Tibial nerve (tissue), 4 donors: ENCODE measurements around the gene MUCL3. TPM values are rescaled to one million over a fixed set of nuclear protein-coding genes. Genes with fewer than 3 reads are reported as not detected.
"Not testable (repeated sequence)": the region's sequence is repeated elsewhere in the genome, so short reads cannot be mapped to it uniquely, and the experiment has no call there.

Experiments used
- DNase-seq, 2 donors: peaks; one replicate each; pipeline ENCODE4 v3.0.0-alpha.2; 2019; ENCODE audit warnings: low spot score in 2 of 2
- H3K27ac ChIP-seq, 4 donors: fragments of 200-600 bp; sonication (generic) in 3 of 4; one replicate each; pipeline ENCODE4 v1.5.1; 2017 to 2019; ENCODE audit warnings: mild to moderate bottlenecking in 1 of 4
- H3K27me3 ChIP-seq, 2 donors: fragments of 200-600 bp; sonication (generic) in 1 of 2; one replicate each; pipeline versions ENCODE4 v1.5.1 to v1.6.0; 2017 to 2019
- H3K36me3 ChIP-seq, 3 donors: fragments of 200-600 bp; sonication (generic); one replicate each; pipeline ENCODE4 v1.5.1; 2018 to 2019
- H3K4me1 ChIP-seq, 4 donors: fragments of 200-600 bp; sonication (generic) in 3 of 4; one replicate each; pipeline ENCODE4 v1.5.1; 2017 to 2019
- H3K4me3 ChIP-seq, 4 donors: fragments of 200-600 bp; sonication (generic) in 3 of 4; one replicate each; pipeline ENCODE4 v1.5.1; 2017 to 2019; ENCODE audit warnings: mild to moderate bottlenecking in 1 of 4, moderate library complexity in 1 of 4
- H3K9me3 ChIP-seq, 4 donors: fragments of 200-600 bp; sonication (generic) in 3 of 4; one replicate each; pipeline ENCODE4 v1.5.1; 2017 to 2019
- EP300 ChIP-seq, 2 donors: sonication (generic); formaldehyde crosslinking; IDR thresholded peaks; one replicate each; pipeline ENCODE4 v1.6.1; 2017; ENCODE audit warnings: antibody characterized with exemption in 2 of 2, mild to moderate bottlenecking in 1 of 2
- POLR2A ChIP-seq, 2 donors: fragments of 450-650 bp; IDR thresholded peaks; one replicate each; pipeline ENCODE4 v1.6.1; 2017; ENCODE audit warnings: antibody characterized with exemption in 2 of 2, mild to moderate bottlenecking in 2 of 2, moderate library complexity in 2 of 2
- WGBS, 2 donors: methylation state at CpG; one replicate each; pipeline ENCODE4 v1.1.5; 2018; 5-methylcytosine and 5-hydroxymethylcytosine counted together
- total RNA-seq, 4 donors: library from RNA; depleted of rRNA; stranded (reverse); fragments of >200 nt; gene quantifications; one replicate each; pipeline ENCODE4 v1.1.0, GENCODE V29; 2016
- TF ChIP-seq, protein P1 (sequence below), 5 experiments: fragments of 200-600 bp in 3 of 5; fragments of 450-650 bp in 2 of 5; sonication (generic) in 3 of 5; IDR thresholded peaks; one replicate each; pipeline ENCODE4 v1.5.1; 2016 to 2019; ENCODE audit warnings: antibody characterized with exemption in 5 of 5, mild to moderate bottlenecking in 3 of 5, moderate library complexity in 2 of 5

MUCL3 gene
- total RNA-seq, 4 donors from 2014 or later: under 0.01 TPM; not detected in 3

GRCh38 chr6:30903236-30903635 is 37.5 kb upstream of the MUCL3 start:
- TF ChIP-seq, protein P1, sequence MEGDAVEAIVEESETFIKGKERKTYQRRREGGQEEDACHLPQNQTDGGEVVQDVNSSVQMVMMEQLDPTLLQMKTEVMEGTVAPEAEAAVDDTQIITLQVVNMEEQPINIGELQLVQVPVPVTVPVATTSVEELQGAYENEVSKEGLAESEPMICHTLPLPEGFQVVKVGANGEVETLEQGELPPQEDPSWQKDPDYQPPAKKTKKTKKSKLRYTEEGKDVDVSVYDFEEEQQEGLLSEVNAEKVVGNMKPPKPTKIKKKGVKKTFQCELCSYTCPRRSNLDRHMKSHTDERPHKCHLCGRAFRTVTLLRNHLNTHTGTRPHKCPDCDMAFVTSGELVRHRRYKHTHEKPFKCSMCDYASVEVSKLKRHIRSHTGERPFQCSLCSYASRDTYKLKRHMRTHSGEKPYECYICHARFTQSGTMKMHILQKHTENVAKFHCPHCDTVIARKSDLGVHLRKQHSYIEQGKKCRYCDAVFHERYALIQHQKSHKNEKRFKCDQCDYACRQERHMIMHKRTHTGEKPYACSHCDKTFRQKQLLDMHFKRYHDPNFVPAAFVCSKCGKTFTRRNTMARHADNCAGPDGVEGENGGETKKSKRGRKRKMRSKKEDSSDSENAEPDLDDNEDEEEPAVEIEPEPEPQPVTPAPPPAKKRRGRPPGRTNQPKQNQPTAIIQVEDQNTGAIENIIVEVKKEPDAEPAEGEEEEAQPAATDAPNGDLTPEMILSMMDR (IDR thresholded peaks at IDR 0.05): no peak
- TF ChIP-seq EP300 (IDR thresholded peaks at IDR 0.05) (no peak), POLR2A (IDR thresholded peaks at IDR 0.05) (no peak)
- H3K4me3 ChIP-seq: no peak overlapping the region
- WGBS, 2 donors: 91 to 93% methylated on average over 4 of the region's 4 CpGs
- peaks cover 0 to 6% (median 0%) of the 10 kb centered on the region in 4 donors for H3K4me1 ChIP-seq
- H3K9me3 ChIP-seq: no peaks in the 10 kb centered on the region
- H3K27ac ChIP-seq: no peak overlapping the region
- no peaks in the 10 kb centered on the region for H3K27me3 ChIP-seq
- peaks cover 0 to 20% (median 3%) of the 10 kb centered on the region in 3 donors for H3K36me3 ChIP-seq
- no peak for DNase-seq

DNA sequence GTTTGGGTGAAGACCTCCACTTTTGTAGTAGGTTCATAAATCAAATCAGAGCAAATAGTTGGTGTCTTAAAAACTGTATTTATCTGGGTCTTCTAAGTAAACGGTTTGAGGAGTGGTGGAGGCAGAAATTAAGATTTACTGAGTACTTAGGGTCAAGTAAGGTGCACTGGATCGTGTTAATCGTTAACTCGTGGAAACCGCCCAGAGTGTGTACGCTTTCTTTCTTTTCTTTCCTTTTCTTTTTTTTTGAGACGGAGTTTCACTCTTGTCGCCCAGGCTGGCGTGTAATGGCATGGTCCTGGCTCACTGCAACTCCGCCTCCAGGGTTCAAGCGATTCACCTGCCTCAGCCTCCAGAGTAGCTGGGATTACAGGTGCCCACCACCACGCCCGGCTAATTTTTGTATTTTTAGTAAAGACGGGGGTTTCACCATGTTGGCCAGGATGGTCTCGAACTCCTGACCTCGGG is 33.4 kb upstream of the MUCL3 start:
- Histone ChIP-seq H3K36me3 (peaks cover 0 to 29% (median 0%) of the 10 kb centered on the region in 3 donors), H3K27ac (peak overlapping the region in 2 of 4 donors; percentile 57 to 66), H3K4me3 (peak overlapping the region; percentile 58 to 87 (median 67)), H3K4me1 (peaks cover 0 to 22% (median 8%) of the 10 kb centered on the region in 4 donors)
- not testable (repeated sequence) for H3K9me3 ChIP-seq, DNase-seq, H3K27me3 ChIP-seq
- WGBS, 2 donors: 49 to 56% methylated on average over 16 of the region's 16 CpGs

- DNase-seq: peak; percentile 94 to 97
- Histone ChIP-seq H3K9me3 (no peaks in the 10 kb centered on the region), H3K4me3 (peak within 1 kb of the TSS; percentile 58 to 87 (median 67)), H3K4me1 (peaks cover 0 to 25% (median 8%) of the 10 kb centered on the region in 4 donors), H3K27me3 (no peaks in the 10 kb centered on the region), H3K36me3 (peaks cover 0 to 35% (median 0%) of the 10 kb centered on the region in 3 donors), H3K27ac (peak within 1 kb of the TSS; percentile 36 to 73 (median 52))
- 0 to 1% methylated on average over 49 of the region's 49 CpGs for WGBS, 2 donors
- TF ChIP-seq POLR2A (IDR thresholded peaks at IDR 0.05): peak in 1 of 2 donors; percentile 34
- TF ChIP-seq, protein P1 (IDR thresholded peaks at IDR 0.05): peak in 2 of 5 experiments; percentile 8 to 30
- peak; percentile 70 to 86 for TF ChIP-seq EP300 (IDR thresholded peaks at IDR 0.05)
These were observed 32.8 kb upstream of the MUCL3 start, which contains the start of gene GTF2H4 for GRCh38 chr6:30907758-30908591. TSS of gene GTF2H4 (plus strand) at chr6:30908207.

DNA sequence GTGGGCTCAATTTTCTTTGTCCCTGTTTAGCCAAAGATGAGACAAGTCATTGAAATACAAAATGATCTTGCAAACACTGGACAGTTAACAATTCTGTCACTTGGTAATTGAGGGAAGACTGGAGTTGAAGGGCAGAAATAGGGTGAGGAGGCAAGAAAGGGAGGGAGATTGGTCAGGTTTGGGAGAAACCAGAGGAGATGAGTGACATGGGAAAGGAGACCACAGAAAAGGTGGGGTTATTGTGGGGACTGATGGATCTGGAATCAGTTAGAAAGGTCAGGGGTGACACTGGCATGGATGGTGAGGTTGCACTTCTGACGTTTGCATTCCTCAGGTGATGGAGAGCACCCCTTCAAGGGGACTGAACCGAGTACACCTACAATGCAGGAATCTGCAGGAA is 32.1 kb upstream of the MUCL3 start:
- TF ChIP-seq, protein P1 (IDR thresholded peaks at IDR 0.05): no peak
- TF ChIP-seq POLR2A (IDR thresholded peaks at IDR 0.05): no peak
- no peak for TF ChIP-seq EP300 (IDR thresholded peaks at IDR 0.05)
- no peak for DNase-seq
- 21 to 33% methylated on average over 2 of the region's 2 CpGs for WGBS, 2 donors
- Histone ChIP-seq H3K27ac (peak overlapping the region in 3 of 4 donors; percentile 38 to 73 (median 66)), H3K9me3 (no peaks in the 10 kb centered on the region), H3K4me3 (peak overlapping the region; percentile 58 to 87 (median 67)), H3K27me3 (no peaks in the 10 kb centered on the region), H3K4me1 (peaks cover 0 to 32% (median 8%) of the 10 kb centered on the region in 4 donors), H3K36me3 (peaks cover 0 to 37% (median 0%) of the 10 kb centered on the region in 3 donors)

DNA sequence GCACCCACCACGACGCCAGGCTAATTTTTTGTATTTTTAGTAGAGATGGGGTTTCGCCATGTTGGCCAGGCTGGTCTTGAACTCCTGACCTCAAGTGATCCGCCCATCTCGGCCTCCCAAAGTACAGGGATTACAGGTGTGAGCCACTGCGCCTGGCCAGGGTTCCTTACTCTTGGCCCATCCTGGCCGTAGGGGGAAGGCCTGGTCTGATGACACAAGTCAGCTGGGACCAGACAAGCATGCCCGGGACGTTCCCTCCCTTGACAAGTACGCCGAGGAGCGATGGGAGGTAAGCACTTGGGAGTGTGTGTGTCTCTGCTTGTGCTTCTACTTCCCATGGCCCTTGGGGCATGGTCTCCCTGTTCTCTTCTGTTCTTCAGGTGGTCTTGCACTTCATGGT is 30.3 kb upstream of the MUCL3 start:
- H3K4me3 ChIP-seq, H3K27ac ChIP-seq, H3K9me3 ChIP-seq, H3K27me3 ChIP-seq, DNase-seq: not testable (repeated sequence)
- H3K4me1 ChIP-seq: peaks cover 0 to 45% (median 17%) of the 10 kb centered on the region in 4 donors
- WGBS, 2 donors: 85 to 94% methylated on average over 12 of the region's 12 CpGs
- H3K36me3 ChIP-seq: peaks cover 0 to 37% (median 0%) of the 10 kb centered on the region in 3 donors
